Prostate gland (tissue), 2 donors: Measurements from ENCODE around the gene SLC22A4. TPM values are rescaled to one million over a fixed set of nuclear protein-coding genes. Genes with fewer than 3 reads are reported as not detected.
A peak's percentile ranks its signal among the peaks of the same experiment; 100 is the strongest.

Experiments
- DNase-seq: peaks from one replicate; pipeline ENCODE4 v3.0.0-alpha.2; 2019; ENCODE audit warnings: low spot score
- H3K27ac ChIP-seq, 2 donors: fragments of 200-600 bp; sonication (generic); 2 replicates each; pipeline ENCODE4 v1.5.1; 2017 to 2019
- H3K27me3 ChIP-seq: fragments of 200-600 bp; sonication (generic); replicated peaks from 2 replicates; pipeline ENCODE4 v1.5.1; 2019; ENCODE audit not compliant: insufficient read depth
- H3K36me3 ChIP-seq, 2 donors: fragments of 200-600 bp; sonication (generic); 1 replicate in 1 of 2; 2 replicates in 1 of 2; pipeline versions ENCODE4 v1.5.1 to v1.8.1; 2017 to 2019
- H3K4me1 ChIP-seq: fragments of 200-600 bp; sonication (generic); replicated peaks from 2 replicates; pipeline ENCODE4 v1.5.1; 2019
- H3K4me3 ChIP-seq, 2 donors: fragments of 200-600 bp; sonication (generic); 2 replicates each; pipeline ENCODE4 v1.5.1; 2017 to 2019
- H3K9me3 ChIP-seq: fragments of 200-600 bp; sonication (generic); 2 replicates; pipeline ENCODE4 v1.5.1; 2017
- POLR2A ChIP-seq: fragments of 450-650 bp; IDR thresholded peaks from one replicate; pipeline ENCODE4 v1.6.1; 2016; ENCODE audit warnings: antibody characterized with exemption, mild to moderate bottlenecking
- POLR2AphosphoS5 ChIP-seq: sonication (generic); formaldehyde crosslinking; IDR thresholded peaks from one replicate; pipeline ENCODE4 v1.6.1; 2017; ENCODE audit warnings: antibody characterized with exemption
- WGBS: methylation state at CpG from one replicate; pipeline ENCODE4 v1.1.5; 2018; 5-methylcytosine and 5-hydroxymethylcytosine counted together
- intact Hi-C: fragments of 100-400 bp; cut with DNase I; formaldehyde crosslinking; loops from one replicate; pipeline ENCODE4 v1.14.2; 2022
- total RNA-seq, 2 donors: library from RNA; depleted of rRNA; stranded (reverse); fragments of >200 nt; gene quantifications; one replicate each; pipeline ENCODE4 v1.1.0, GENCODE V29; 2016
- TF ChIP-seq, protein P1 (sequence below), 4 experiments: fragments of 200-600 bp in 2 of 4; fragments of 450-650 bp in 2 of 4; sonication (generic) in 2 of 4; IDR thresholded peaks; 1 replicate in 3 of 4; 2 replicates in 1 of 4; pipeline ENCODE4 v1.5.1; 2016 to 2019; ENCODE audit warnings: antibody characterized with exemption in 4 of 4, mild to moderate bottlenecking in 2 of 4, moderate library complexity in 2 of 4

SLC22A4 gene
- total RNA-seq, 2 donors from 2014 or later = 5.5 to 8.2 TPM

DNA sequence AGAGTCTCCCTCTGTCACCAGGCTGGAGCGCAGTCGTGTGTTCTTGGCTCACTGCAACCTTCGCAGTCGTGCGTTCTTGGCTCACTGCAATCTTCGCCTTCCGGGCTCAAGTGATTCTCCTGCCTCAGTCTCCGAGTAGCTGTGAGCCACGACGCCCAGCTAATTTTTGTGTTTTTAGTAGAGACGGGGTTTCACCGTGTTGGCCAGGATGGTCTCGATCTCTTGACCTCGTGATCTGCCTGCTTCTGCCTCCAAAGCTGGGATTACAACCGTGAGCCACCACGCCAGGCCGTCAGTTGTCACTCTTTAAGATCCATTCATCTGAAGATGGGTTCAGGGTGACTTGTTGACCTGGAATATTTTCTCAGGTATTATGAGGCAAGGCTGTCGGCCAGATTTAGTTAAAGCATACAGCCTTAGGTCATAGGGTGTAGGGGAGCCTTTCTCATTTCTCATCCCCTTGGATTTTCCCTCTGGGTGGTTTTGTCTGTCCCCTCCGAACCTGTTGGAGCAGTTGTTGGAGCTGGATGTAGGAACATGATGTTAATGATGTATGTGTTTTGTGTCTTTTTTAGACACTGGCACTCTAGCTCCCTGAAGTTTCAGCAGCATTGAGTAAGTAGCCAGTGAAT, 76.9 kb downstream of the SLC22A4 start:
- WGBS = 64% methylated on average over 19 of the region's 19 CpGs
- Histone ChIP-seq H3K27ac (peak overlapping the region; percentile 92 to 95), H3K4me3 (peak overlapping the region; percentile 70 to 74), H3K9me3 (no peaks in the 10 kb centered on the region), H3K27me3 (no peaks in the 10 kb centered on the region), H3K4me1 (no peaks in the 10 kb centered on the region), H3K36me3 (no peaks in the 10 kb centered on the region)
- TF ChIP-seq POLR2AphosphoS5 = no peak
- TF ChIP-seq, protein P1, sequence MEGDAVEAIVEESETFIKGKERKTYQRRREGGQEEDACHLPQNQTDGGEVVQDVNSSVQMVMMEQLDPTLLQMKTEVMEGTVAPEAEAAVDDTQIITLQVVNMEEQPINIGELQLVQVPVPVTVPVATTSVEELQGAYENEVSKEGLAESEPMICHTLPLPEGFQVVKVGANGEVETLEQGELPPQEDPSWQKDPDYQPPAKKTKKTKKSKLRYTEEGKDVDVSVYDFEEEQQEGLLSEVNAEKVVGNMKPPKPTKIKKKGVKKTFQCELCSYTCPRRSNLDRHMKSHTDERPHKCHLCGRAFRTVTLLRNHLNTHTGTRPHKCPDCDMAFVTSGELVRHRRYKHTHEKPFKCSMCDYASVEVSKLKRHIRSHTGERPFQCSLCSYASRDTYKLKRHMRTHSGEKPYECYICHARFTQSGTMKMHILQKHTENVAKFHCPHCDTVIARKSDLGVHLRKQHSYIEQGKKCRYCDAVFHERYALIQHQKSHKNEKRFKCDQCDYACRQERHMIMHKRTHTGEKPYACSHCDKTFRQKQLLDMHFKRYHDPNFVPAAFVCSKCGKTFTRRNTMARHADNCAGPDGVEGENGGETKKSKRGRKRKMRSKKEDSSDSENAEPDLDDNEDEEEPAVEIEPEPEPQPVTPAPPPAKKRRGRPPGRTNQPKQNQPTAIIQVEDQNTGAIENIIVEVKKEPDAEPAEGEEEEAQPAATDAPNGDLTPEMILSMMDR (IDR thresholded peaks at IDR 0.05) = no peak
- no peak for DNase-seq
- intact Hi-C loops = loop anchor here (5.0 kb wide), 1 partner anchor 79 kb away; the partner anchor contains the start of gene SLC22A4

DNA sequence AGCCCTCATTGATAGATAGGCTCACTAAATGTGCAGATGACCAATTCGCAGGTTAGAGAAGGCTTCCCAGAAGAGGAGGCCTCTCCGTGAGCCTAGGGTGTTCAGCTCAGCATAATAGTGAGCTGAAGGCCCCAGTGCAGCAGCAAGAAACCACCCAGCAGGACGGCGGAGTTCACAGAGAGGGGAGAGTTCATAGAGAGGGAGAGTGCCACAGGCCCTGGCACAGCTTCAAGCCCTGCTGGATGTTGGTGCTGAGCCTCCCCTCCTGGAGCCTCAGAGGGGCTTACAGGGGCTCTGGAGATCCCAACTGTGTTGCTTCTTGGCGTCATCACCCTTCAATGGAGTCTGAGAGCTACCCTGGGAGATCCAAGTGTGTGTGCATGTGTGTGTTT, 77.4 kb downstream of the SLC22A4 start:
- H3K27ac ChIP-seq = peak overlapping the region in 1 of 2 donors; percentile 95
- H3K9me3 ChIP-seq = no peaks in the 10 kb centered on the region
- 72% methylated on average over 5 of the region's 5 CpGs for WGBS

DNA sequence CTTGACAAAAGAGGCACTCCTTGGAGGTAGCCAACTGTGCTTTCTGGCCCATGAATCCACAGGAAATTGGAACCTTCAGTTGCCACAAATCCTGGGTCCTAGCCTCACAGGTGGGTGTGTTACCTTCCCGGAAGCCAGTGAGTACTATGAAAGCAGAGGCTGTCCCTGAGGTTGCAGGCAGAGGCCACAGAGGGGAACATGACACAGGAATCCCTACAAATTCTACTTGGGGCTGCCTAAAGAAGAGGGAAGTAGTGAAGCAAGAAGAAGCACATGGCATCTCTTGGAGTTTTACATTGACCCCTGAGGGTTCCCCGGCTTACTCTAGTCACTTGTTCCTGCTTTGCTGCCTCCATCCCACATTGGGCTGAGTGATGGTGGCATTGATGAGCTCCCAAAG, 77.9 kb downstream of the SLC22A4 start:
- Histone ChIP-seq H3K27me3 (no peaks in the 10 kb centered on the region), H3K4me3 (no peak overlapping the region), H3K27ac (no peak overlapping the region), H3K4me1 (peaks cover 6% of the 10 kb centered on the region), H3K9me3 (no peaks in the 10 kb centered on the region), H3K36me3 (no peaks in the 10 kb centered on the region)
- intact Hi-C loops = loop anchor here (5.0 kb wide), 1 partner anchor 80 kb away; the partner anchor contains the start of gene SLC22A4
- 66% methylated on average over 2 of the region's 2 CpGs for WGBS
- no peak for DNase-seq
- TF ChIP-seq POLR2AphosphoS5 (no peak), POLR2A (no peak)
- TF ChIP-seq, protein P1 (IDR thresholded peaks at IDR 0.05) = no peak

More for the DNA sequence above, 77.4 kb downstream of the SLC22A4 start:
- Histone ChIP-seq H3K36me3 (no peaks in the 10 kb centered on the region), H3K27me3 (no peaks in the 10 kb centered on the region), H3K4me1 (peaks cover under 1% of the 10 kb centered on the region), H3K4me3 (peak overlapping the region in 1 of 2 donors; percentile 74)
- DNase-seq = no peak
- intact Hi-C loops = loop anchor here (5.0 kb wide), 1 partner anchor 79 kb away; the partner anchor contains the start of gene SLC22A4
- TF ChIP-seq POLR2AphosphoS5 (no peak), POLR2A (no peak)
- TF ChIP-seq, protein P1 (IDR thresholded peaks at IDR 0.05) = no peak

DNA sequence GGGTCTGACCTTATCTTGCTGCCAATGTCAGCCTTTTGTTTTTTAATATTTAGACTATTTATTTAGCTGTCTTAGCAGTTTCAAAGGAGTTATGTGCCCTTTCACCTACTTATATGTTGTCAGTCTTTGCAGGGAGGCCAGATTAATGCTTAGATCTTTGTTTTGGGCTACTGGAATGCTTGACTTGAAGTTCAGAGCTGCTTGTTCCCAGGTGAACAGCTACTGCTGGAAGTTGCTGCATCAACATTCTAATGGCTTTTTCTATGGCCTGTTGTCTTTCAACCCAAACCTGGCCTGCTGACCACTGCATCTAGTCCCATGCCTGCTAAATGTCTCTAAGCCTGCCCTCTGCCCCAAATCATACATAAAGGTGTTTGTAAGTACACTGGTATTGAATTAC, 78.3 kb downstream of the SLC22A4 start:
- Histone ChIP-seq H3K9me3 (no peaks in the 10 kb centered on the region), H3K36me3 (no peaks in the 10 kb centered on the region), H3K4me3 (no peak overlapping the region), H3K27me3 (no peaks in the 10 kb centered on the region), H3K27ac (no peak overlapping the region), H3K4me1 (peaks cover 7% of the 10 kb centered on the region)
- intact Hi-C loops = loop anchor here (5.0 kb wide), 1 partner anchor 80 kb away; the partner anchor contains the start of gene SLC22A4
- TF ChIP-seq, protein P1 (IDR thresholded peaks at IDR 0.05) = no peak
- TF ChIP-seq POLR2AphosphoS5 (no peak), POLR2A (no peak)
- DNase-seq = no peak

DNA sequence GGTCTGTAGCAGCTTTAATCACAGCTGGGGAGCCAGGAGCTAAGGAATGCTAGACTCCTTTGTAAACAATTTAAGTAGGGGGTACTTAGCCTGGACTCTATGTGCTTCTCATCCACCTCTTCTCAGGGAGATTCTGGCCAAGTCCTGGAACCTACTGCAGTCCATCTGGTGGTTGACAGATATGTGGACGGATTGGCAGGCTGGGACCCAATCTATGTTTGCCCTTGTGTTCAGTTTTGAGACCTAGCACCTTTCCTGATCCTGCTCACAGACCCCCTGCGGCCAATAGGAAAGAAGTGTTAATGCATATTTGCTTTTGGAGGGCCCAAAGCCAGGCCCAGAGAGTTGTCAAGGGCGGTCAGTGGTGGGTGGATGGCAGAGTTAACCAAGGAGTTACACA, 81.8 kb downstream of the SLC22A4 start:
- Histone ChIP-seq H3K27ac (peak overlapping the region in 1 of 2 donors; percentile 72), H3K4me1 (peaks cover 12% of the 10 kb centered on the region), H3K9me3 (no peaks in the 10 kb centered on the region), H3K27me3 (no peaks in the 10 kb centered on the region), H3K4me3 (no peak overlapping the region), H3K36me3 (no peaks in the 10 kb centered on the region)
- TF ChIP-seq POLR2A (no peak), POLR2AphosphoS5 (no peak)
- TF ChIP-seq, protein P1 (IDR thresholded peaks at IDR 0.05) = no peak
- intact Hi-C loops = loop anchor here (5.0 kb wide), 1 partner anchor 139 kb away; no protein-coding TSS in a partner anchor
- 95% methylated on average over 3 of the region's 3 CpGs for WGBS
- no peak for DNase-seq
